ENCODE data around the gene MAPKBP1. TPM values are rescaled to one million over a fixed set of nuclear protein-coding genes. Genes with fewer than 3 reads are reported as not detected.

MAPKBP1 gene
- total RNA-seq, 3 donors from 2014 or later (not counting 1 experiment from before 2014, with no cell fraction given): 44.8 to 55.4 (median 49.0) TPM

DNA sequence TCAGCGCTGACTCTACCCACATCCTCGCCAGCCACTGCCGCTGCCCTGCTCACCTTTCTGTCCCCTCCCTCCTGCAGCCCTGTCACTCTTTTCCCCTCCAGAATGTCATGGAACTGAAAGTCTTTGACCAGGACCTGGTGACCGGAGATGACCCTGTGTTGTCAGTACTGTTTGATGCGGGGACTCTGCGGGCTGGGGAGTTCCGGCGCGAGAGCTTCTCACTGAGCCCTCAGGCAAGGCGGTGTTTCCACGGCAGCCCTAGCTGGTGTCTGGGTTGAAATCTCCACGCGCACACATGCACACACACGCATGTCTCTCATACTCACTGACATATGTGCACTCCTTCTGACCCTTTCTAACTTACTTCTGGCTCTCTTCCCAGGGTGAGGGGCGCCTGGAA lies 66.4 kb downstream of the MAPKBP1 start:
- H3K9me3 ChIP-seq (ENCODE audit: control insufficient read depth, insufficient read depth, low read length): no peaks in the 10 kb centered on the region
- no peaks in the 10 kb centered on the region for H3K9me3 Mint-ChIP-seq
- peaks cover 24% of the 10 kb centered on the region for H3K4me1 ChIP-seq (ENCODE audit: control insufficient read depth, insufficient read depth, low read length)
- peaks cover 0 to 13% of the 10 kb centered on the region in 2 donors for H3K4me1 Mint-ChIP-seq
- WGBS (ENCODE audit: insufficient coverage): 86% methylated on average over 14 of the region's 15 CpGs
- intact Hi-C loops (cut with micrococcal nuclease): no loop called here
- no peaks in the 10 kb centered on the region for H3K27me3 ChIP-seq (ENCODE audit: control insufficient read depth, insufficient read depth, low read length)
- H3K4me3 Mint-ChIP-seq: no peak overlapping the region
- no peaks in the 10 kb centered on the region for H3K36me3 Mint-ChIP-seq
- H3K27ac Mint-ChIP-seq: peak overlapping the region in 1 of 2 donors; percentile 68
- no peaks in the 10 kb centered on the region for H3K27me3 Mint-ChIP-seq (ENCODE audit: low read depth in 2 of 2)
- no peak overlapping the region for H3K4me3 ChIP-seq (ENCODE audit: low read length)
- TF ChIP-seq, protein P1, sequence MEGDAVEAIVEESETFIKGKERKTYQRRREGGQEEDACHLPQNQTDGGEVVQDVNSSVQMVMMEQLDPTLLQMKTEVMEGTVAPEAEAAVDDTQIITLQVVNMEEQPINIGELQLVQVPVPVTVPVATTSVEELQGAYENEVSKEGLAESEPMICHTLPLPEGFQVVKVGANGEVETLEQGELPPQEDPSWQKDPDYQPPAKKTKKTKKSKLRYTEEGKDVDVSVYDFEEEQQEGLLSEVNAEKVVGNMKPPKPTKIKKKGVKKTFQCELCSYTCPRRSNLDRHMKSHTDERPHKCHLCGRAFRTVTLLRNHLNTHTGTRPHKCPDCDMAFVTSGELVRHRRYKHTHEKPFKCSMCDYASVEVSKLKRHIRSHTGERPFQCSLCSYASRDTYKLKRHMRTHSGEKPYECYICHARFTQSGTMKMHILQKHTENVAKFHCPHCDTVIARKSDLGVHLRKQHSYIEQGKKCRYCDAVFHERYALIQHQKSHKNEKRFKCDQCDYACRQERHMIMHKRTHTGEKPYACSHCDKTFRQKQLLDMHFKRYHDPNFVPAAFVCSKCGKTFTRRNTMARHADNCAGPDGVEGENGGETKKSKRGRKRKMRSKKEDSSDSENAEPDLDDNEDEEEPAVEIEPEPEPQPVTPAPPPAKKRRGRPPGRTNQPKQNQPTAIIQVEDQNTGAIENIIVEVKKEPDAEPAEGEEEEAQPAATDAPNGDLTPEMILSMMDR (IDR thresholded peaks at IDR 0.05): no peak
- ATAC-seq (peak; percentile 33 to 82 (median 63)), DNase-seq (no peak)
- H3K36me3 ChIP-seq (ENCODE audit: control insufficient read depth, insufficient read depth, low read length): peaks cover 26% of the 10 kb centered on the region
- no peak overlapping the region for H3K27ac ChIP-seq (ENCODE audit: low read length)

DNA sequence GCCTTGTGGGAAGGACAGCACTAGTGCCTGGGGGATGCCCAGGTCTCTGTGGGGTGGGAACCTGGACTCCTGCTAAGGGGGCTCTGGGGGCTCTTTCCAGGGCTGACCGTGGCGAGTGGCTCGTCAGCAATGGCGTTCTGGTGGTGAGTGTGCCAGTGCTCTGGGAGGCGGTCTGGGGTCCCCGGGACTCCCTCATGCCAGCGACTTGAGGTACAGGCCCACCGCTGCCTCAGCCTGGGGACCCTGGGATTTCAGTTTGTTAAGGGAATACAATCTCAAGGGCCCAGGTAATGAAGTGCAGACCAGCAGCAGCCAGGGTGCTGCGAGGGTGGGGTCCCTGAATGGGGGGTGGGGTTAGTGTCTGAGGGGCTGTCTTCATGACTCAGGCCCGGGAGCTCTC lies 66.8 kb downstream of the MAPKBP1 start:
- intact Hi-C loops (cut with micrococcal nuclease): no loop called here
- Histone ChIP-seq H3K9me3 (ENCODE audit: control insufficient read depth, insufficient read depth, low read length) (no peaks in the 10 kb centered on the region), H3K27me3 (ENCODE audit: control insufficient read depth, insufficient read depth, low read length) (no peaks in the 10 kb centered on the region), H3K36me3 (ENCODE audit: control insufficient read depth, insufficient read depth, low read length) (peaks cover 30% of the 10 kb centered on the region), H3K27ac (ENCODE audit: low read length) (no peak overlapping the region), H3K4me1 (ENCODE audit: control insufficient read depth, insufficient read depth, low read length) (peaks cover 24% of the 10 kb centered on the region), H3K4me3 (ENCODE audit: low read length) (no peak overlapping the region)
- DNase-seq (no peak), ATAC-seq (no peak)
- TF ChIP-seq, protein P1 (IDR thresholded peaks at IDR 0.05): no peak
- 96% methylated on average over 10 of the region's 10 CpGs for WGBS (ENCODE audit: insufficient coverage)
- Mint-ChIP-seq H3K27me3 (ENCODE audit: low read depth in 2 of 2) (no peaks in the 10 kb centered on the region), H3K4me1 (peaks cover 0 to 13% of the 10 kb centered on the region in 2 donors), H3K9me3 (no peaks in the 10 kb centered on the region), H3K27ac (peak overlapping the region in 1 of 2 donors; percentile 68), H3K36me3 (no peaks in the 10 kb centered on the region), H3K4me3 (no peak overlapping the region)

DNA sequence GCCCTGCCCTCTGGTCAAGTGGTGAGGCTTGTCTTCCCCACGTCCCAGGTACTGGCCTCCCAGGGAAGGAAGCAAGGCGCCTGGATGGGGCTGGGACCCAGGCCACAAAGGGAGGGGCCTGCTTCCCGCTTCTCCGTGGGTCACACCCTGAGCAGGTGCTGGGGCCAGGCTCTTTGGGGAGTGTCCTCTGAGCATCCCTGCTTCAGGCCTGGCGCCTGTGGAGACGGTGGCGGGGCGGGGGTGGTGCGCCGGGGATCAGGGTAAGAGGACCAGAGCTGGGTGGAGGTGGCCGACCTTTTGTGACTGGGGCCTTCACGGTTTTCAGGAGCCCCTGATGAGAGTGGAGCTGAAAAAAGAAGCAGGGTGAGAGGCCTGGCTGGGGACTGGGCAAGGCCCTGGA lies 67.9 kb downstream of the MAPKBP1 start:
- no peaks in the 10 kb centered on the region for H3K27me3 ChIP-seq (ENCODE audit: control insufficient read depth, insufficient read depth, low read length)
- ATAC-seq (no peak), DNase-seq (no peak)
- no peak overlapping the region for H3K4me3 ChIP-seq (ENCODE audit: low read length)
- Mint-ChIP-seq H3K9me3 (no peaks in the 10 kb centered on the region), H3K4me3 (no peak overlapping the region), H3K27me3 (ENCODE audit: low read depth in 2 of 2) (no peaks in the 10 kb centered on the region), H3K27ac (no peak overlapping the region), H3K36me3 (no peaks in the 10 kb centered on the region), H3K4me1 (peaks cover 0 to 13% of the 10 kb centered on the region in 2 donors)
- intact Hi-C loops (cut with micrococcal nuclease): no loop called here
- no peak overlapping the region for H3K27ac ChIP-seq (ENCODE audit: low read length)
- H3K36me3 ChIP-seq (ENCODE audit: control insufficient read depth, insufficient read depth, low read length): peaks cover 27% of the 10 kb centered on the region
- peaks cover 24% of the 10 kb centered on the region for H3K4me1 ChIP-seq (ENCODE audit: control insufficient read depth, insufficient read depth, low read length)
- TF ChIP-seq, protein P1 (IDR thresholded peaks at IDR 0.05): no peak
- 85% methylated on average over 11 of the region's 12 CpGs for WGBS (ENCODE audit: insufficient coverage)
- no peaks in the 10 kb centered on the region for H3K9me3 ChIP-seq (ENCODE audit: control insufficient read depth, insufficient read depth, low read length)

DNA sequence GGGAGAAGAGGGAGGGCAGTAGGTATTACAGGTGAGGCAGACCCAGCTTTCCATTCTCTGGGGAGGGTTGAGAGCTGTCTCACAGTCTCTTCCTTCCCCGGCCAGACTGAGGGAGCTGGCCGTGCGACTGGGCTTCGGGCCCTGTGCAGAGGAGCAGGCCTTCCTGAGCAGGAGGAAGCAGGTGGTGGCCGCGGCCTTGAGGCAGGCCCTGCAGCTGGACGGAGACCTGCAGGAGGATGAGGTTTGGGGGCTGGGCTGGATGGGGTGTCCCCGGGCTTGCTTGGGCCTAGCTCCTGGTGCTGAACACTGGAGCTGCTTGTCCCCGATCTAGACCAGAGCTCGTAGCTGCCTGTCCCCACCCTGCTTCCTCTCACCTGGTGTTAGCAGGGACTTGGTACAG lies 69.3 kb downstream of the MAPKBP1 start:
- ATAC-seq (no peak), DNase-seq (no peak)
- WGBS (ENCODE audit: insufficient coverage): 68% methylated on average over 10 of the region's 10 CpGs
- Histone ChIP-seq H3K27me3 (ENCODE audit: control insufficient read depth, insufficient read depth, low read length) (no peaks in the 10 kb centered on the region), H3K4me1 (ENCODE audit: control insufficient read depth, insufficient read depth, low read length) (peaks cover 24% of the 10 kb centered on the region), H3K27ac (ENCODE audit: low read length) (no peak overlapping the region), H3K4me3 (ENCODE audit: low read length) (no peak overlapping the region), H3K9me3 (ENCODE audit: control insufficient read depth, insufficient read depth, low read length) (no peaks in the 10 kb centered on the region), H3K36me3 (ENCODE audit: control insufficient read depth, insufficient read depth, low read length) (peaks cover 32% of the 10 kb centered on the region)
- Mint-ChIP-seq H3K4me1 (peaks cover 0 to 13% of the 10 kb centered on the region in 2 donors), H3K9me3 (no peaks in the 10 kb centered on the region), H3K4me3 (no peak overlapping the region), H3K36me3 (peaks cover 5% of the 10 kb centered on the region), H3K27me3 (ENCODE audit: low read depth in 2 of 2) (no peaks in the 10 kb centered on the region), H3K27ac (no peak overlapping the region)
- intact Hi-C loops (cut with micrococcal nuclease): no loop called here
- TF ChIP-seq, protein P1 (IDR thresholded peaks at IDR 0.05): no peak

All from natural killer cell (primary cell).